Psoas muscle (tissue), 8 donors: ENCODE measurements around the gene RAB25. TPM values are rescaled to one million over a fixed set of nuclear protein-coding genes. Genes with fewer than 3 reads are reported as not detected.

ENCODE experiments used
- ATAC-seq, 4 donors: fragments of 200-7000 bp; cut with Tn5 transposase; one replicate each; pipeline ENCODE4 v1.9.1; 2020; ENCODE audit warnings: moderate library complexity in 3 of 4, mild to moderate bottlenecking in 2 of 4
- DNase-seq, 2 donors: peaks; one replicate each; pipeline ENCODE4 v3.0.0-alpha.2; 2020
- H3K27ac ChIP-seq: fragments of 200-600 bp; one replicate; pipeline ENCODE4 v1.8.0; 2022
- H3K27me3 ChIP-seq, 3 donors: fragments of 200-600 bp in 1 of 3; one replicate each; pipeline versions ENCODE4 v1.6.1 to v1.8.0; 2013 to 2022; ENCODE audit warnings: low read length in 2 of 3, mild to moderate bottlenecking in 2 of 3, moderate library complexity in 1 of 3; ENCODE audit not compliant: insufficient read depth in 3 of 3
- H3K36me3 ChIP-seq, 2 donors: fragments of 200-600 bp in 1 of 2; one replicate each; pipeline versions ENCODE4 v1.6.1 to v1.8.0; 2013 to 2022; ENCODE audit warnings: low read depth in 1 of 2, mild to moderate bottlenecking in 1 of 2, moderate library complexity in 1 of 2; ENCODE audit not compliant: insufficient read depth in 1 of 2
- H3K4me1 ChIP-seq: fragments of 200-600 bp; one replicate; pipeline ENCODE4 v1.8.0; 2022
- H3K4me3 ChIP-seq: fragments of 200-600 bp; one replicate; pipeline ENCODE4 v1.8.0; 2022; ENCODE audit warnings: mild to moderate bottlenecking
- H3K9me3 ChIP-seq: fragments of 200-600 bp; one replicate; pipeline ENCODE4 v1.8.0; 2022
- CTCF ChIP-seq: fragments of 200-600 bp; IDR thresholded peaks from one replicate; pipeline ENCODE4 v1.8.0; 2022; ENCODE audit warnings: antibody characterized with exemption
- WGBS, 3 donors: extraction: QIAGEN DNeasy Blood & Tissue Kit; methylation state at CpG; one replicate each; pipeline versions ENCODE4 v1.1.6 to v1.1.7; 2013; 5-methylcytosine and 5-hydroxymethylcytosine counted together
- intact Hi-C, 2 donors: fragments of 100-400 bp; cut with DNase I; formaldehyde crosslinking; loops; one replicate each; pipeline versions ENCODE4 v1.11.0 to v1.14.2; 2022
- polyA plus RNA-seq, 3 donors: library from polyadenylated mRNA; stranded (reverse); fragments of 200-250 nt; gene quantifications; one replicate each; pipeline ENCODE4 v1.2.3, GENCODE V29; 2013
- total RNA-seq, 4 donors: library from RNA; stranded (reverse); fragmentation: NEBNext Ultra II Directional in 2 of 4; extraction: Animal tissue kit (Norgen Biotek cat#: 25700) in 2 of 4; gene quantifications; one replicate each; pipeline versions ENCODE4 v1.2.1 to v1.2.4, GENCODE V29; 2021 to 2023
- donor health status: healthy with polysubstance abuse.
- donor health status: DM: no; HTN: no; CAD: no; lungs with moderate emphysema.
- donor health status: Bipolar disorder and iron deficiency.
- donor health status: healthy.
- donor health status: DM: yes; HTN: yes; CAD: no.
- donor health status: DM: no; HTN: no; CAD: no.
- donor health status: DM: no; HTN: no; CAD: no.
- donor health status: DM: yes; HTN: yes; CAD: no.

RAB25 gene
- total and polyA plus RNA-seq, 7 donors: 0.07 to 0.34 (median 0.13) TPM; not detected in 4

DNA sequence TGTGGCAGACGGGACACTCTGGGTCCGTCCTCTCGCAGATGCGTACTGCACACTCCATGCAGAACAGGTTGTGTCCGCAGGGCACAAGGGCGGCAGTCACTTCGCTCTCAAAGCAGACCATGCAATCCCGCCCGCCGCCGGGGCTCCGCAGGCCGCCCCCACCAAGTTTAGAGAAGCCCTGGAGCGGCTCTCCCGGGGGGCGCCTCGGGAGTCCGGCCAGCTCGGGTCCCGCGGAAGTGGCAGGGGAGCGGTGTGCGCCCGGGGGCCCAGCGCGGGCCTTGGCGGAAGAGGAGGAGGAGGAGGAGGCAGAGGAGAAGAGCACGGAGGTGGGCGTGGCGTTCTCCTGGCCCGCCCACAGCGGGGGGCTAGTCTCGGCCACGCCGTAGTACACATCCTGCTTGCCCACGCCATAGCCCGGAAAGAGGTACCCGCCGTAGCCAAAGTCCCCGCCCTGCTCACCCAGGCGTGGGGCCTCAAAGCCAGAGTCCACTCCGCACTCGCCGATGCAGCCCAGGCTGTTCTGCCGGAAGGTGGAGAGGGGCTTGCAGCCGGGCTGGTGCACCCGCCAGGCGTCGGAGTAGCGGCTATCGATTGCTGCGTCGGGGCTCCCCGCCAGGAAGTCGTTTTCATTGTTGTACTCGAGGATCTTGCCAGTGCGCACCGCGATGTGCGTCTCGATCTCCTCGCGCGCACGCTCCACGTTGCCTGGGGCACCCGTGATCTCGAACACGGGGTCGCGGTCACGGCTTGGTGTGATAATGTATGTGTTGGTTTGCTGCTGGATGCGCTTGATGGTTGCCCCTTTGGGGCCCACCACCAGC is 15.9 kb downstream of the RAB25 start:
- no peaks in the 10 kb centered on the region for H3K36me3 ChIP-seq
- no peak for TF ChIP-seq CTCF
- peak; percentile 64 to 68 for DNase-seq
- no peaks in the 10 kb centered on the region for H3K27me3 ChIP-seq
- H3K27ac ChIP-seq: no peak overlapping the region
- ATAC-seq: peak in 3 of 4 donors; percentile 39 to 58 (median 43)
- no peaks in the 10 kb centered on the region for H3K4me1 ChIP-seq
- intact Hi-C loops: no loop called here
- peak overlapping the region; percentile 57 for H3K4me3 ChIP-seq
- no peaks in the 10 kb centered on the region for H3K9me3 ChIP-seq
- WGBS, 3 donors: 55 to 72% (median 64%) methylated on average over 64 to 73 of the region's 73 CpGs

DNA sequence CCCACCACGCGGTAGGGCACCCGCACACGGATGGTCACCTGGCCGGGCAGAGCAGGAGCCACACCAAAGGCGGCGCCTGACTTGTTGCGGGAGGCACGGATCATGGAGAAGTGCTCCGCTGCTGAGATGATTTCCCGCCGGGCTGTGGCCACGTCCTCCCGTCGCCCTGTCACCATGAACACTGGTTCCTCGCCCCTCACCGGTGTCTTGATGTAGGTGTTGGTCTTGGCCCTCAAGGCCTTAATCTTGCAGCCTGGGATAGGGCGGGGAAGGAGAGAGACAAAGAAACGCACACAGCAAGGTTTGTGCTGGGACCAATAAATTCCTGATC is 16.4 kb downstream of the RAB25 start:
- H3K36me3 ChIP-seq: no peaks in the 10 kb centered on the region
- no peak for ATAC-seq
- H3K4me3 ChIP-seq: no peak overlapping the region
- TF ChIP-seq CTCF: no peak
- no peaks in the 10 kb centered on the region for H3K27me3 ChIP-seq
- no peak for DNase-seq
- 87 to 92% (median 87%) methylated on average over 19 of the region's 19 CpGs for WGBS, 3 donors
- no peaks in the 10 kb centered on the region for H3K9me3 ChIP-seq
- H3K4me1 ChIP-seq: peaks cover 3% of the 10 kb centered on the region
- intact Hi-C loops: no loop called here
- H3K27ac ChIP-seq: no peak overlapping the region

DNA sequence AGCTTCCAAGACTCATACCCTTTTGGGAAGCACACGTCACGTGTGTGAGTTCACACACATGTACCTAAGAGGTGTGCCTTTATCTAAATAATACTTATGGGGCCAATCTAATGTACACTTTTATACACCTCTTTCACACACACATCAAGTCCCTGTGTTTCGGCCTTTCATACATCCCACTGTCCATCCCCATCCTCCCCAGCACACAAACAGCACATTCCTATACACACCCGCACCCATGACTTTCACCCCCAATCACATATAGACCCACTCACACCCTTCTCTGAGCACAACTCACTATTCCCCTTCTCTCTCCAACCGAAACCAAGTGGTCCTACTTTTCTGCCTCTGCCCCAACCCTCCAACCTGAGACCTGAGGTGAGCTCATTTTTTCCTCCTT is 17.8 kb downstream of the RAB25 start:
- DNase-seq (no peak), ATAC-seq (no peak)
- Histone ChIP-seq H3K36me3 (no peaks in the 10 kb centered on the region), H3K4me1 (peaks cover 3% of the 10 kb centered on the region), H3K4me3 (no peak overlapping the region), H3K9me3 (no peaks in the 10 kb centered on the region), H3K27me3 (no peaks in the 10 kb centered on the region), H3K27ac (no peak overlapping the region)
- intact Hi-C loops: no loop called here
- no peak for TF ChIP-seq CTCF
- 83 to 92% (median 91%) methylated on average over 5 of the region's 5 CpGs for whole genome bisulfite sequencing, 3 donors

- no peaks in the 10 kb centered on the region for H3K9me3 ChIP-seq
- TF ChIP-seq CTCF: no peak
- no peak overlapping the region for H3K27ac ChIP-seq
- WGBS, 3 donors: 77 to 79% (median 78%) methylated on average over 5 of the region's 5 CpGs
- intact Hi-C loops: no loop called here
- DNase-seq (no peak), ATAC-seq (no peak)
- no peaks in the 10 kb centered on the region for H3K27me3 ChIP-seq
- peaks cover 3% of the 10 kb centered on the region for H3K4me1 ChIP-seq
- no peaks in the 10 kb centered on the region for H3K36me3 ChIP-seq
- H3K4me3 ChIP-seq: no peak overlapping the region
These were observed 18.8 kb downstream of the RAB25 start for GRCh38 chr1:156079762-156080161.
